ENCODE data around the gene TDRD3.

GRCh38 chr13:60426075-60426474, 29.1 kb downstream of the TDRD3 start:
- TF ChIP-seq, protein P1, sequence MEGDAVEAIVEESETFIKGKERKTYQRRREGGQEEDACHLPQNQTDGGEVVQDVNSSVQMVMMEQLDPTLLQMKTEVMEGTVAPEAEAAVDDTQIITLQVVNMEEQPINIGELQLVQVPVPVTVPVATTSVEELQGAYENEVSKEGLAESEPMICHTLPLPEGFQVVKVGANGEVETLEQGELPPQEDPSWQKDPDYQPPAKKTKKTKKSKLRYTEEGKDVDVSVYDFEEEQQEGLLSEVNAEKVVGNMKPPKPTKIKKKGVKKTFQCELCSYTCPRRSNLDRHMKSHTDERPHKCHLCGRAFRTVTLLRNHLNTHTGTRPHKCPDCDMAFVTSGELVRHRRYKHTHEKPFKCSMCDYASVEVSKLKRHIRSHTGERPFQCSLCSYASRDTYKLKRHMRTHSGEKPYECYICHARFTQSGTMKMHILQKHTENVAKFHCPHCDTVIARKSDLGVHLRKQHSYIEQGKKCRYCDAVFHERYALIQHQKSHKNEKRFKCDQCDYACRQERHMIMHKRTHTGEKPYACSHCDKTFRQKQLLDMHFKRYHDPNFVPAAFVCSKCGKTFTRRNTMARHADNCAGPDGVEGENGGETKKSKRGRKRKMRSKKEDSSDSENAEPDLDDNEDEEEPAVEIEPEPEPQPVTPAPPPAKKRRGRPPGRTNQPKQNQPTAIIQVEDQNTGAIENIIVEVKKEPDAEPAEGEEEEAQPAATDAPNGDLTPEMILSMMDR (IDR thresholded peaks at IDR 0.05), result no peak
- TF ChIP-seq EZH2phosphoT487 (IDR thresholded peaks at IDR 0.05) (no peak), EZH2 (IDR thresholded peaks at IDR 0.05) (no peak)

Data from neural progenitor cell (in vitro differentiated cells).